ENCODE results near the gene UGT3A1.

The UGT3A1 gene

GRCh38 chr5:35904443-35905132 lies 86.6 kb downstream of the UGT3A1 start:
- no peak for DNase-seq

GRCh38 chr5:35903631-35904203 lies 87.5 kb downstream of the UGT3A1 start:
- DNase-seq = no peak

GRCh38 chr5:35902046-35902672 lies 89.0 kb downstream of the UGT3A1 start:
- DNase-seq = no peak
